ENCODE results near the gene RTN4RL2.
"Not testable (repeated sequence)": the region's sequence is repeated elsewhere in the genome, so short reads cannot be mapped to it uniquely, and the experiment has no call there.

Gene RTN4RL2

GRCh38 chr11:57434640-57435546, 25.4 kb upstream of the RTN4RL2 start:
- no peak for DNase-seq

GRCh38 chr11:57436031-57436430, 24.3 kb upstream of the RTN4RL2 start:
- no peak for DNase-seq

- no peak for DNase-seq
Measured at GRCh38 chr11:57438345-57439285, 21.7 kb upstream of the RTN4RL2 start.

- no peak for DNase-seq
Measured at GRCh38 chr11:57439786-57440185, 20.5 kb upstream of the RTN4RL2 start.

- no peak for DNase-seq
Measured at GRCh38 chr11:57440744-57441414, 19.4 kb upstream of the RTN4RL2 start.

- no peak for DNase-seq
Measured at GRCh38 chr11:57444362-57445121, 15.8 kb upstream of the RTN4RL2 start.

- DNase-seq, result not testable (repeated sequence)
Measured at GRCh38 chr11:57445122-57445394, 15.3 kb upstream of the RTN4RL2 start.

- no peak for DNase-seq
Measured at GRCh38 chr11:57446055-57446454, 14.3 kb upstream of the RTN4RL2 start.

- no peak for DNase-seq
Measured at GRCh38 chr11:57453543-57454177, 6.7 kb upstream of the RTN4RL2 start.

- DNase-seq, result peak; percentile 30 to 80 (median 62)
Measured at GRCh38 chr11:57456960-57457642, 3.2 kb upstream of the RTN4RL2 start.

- DNase-seq, result no peak
Measured at GRCh38 chr11:57457643-57458023, 2.7 kb upstream of the RTN4RL2 start.

GRCh38 chr11:57458060-57458409, 2.3 kb upstream of the RTN4RL2 start:
- DNase-seq, result peak in 1 of 6 experiments; percentile 39

GRCh38 chr11:57458410-57459163, 1.7 kb upstream of the RTN4RL2 start:
- peak in 4 of 6 experiments; percentile 10 to 56 (median 38) for DNase-seq

- DNase-seq, result peak in 3 of 6 experiments; percentile 26 to 56 (median 36)
Measured at GRCh38 chr11:57459164-57460021, 935 bp upstream of the RTN4RL2 start.

GRCh38 chr11:57460758-57461749, 726 bp downstream of the RTN4RL2 start:
- DNase-seq, result peak in 2 of 6 experiments; percentile 18 to 27

GRCh38 chr11:57461841-57462489, 1.6 kb downstream of the RTN4RL2 start:
- no peak for DNase-seq

- no peak for DNase-seq
Measured at GRCh38 chr11:57462597-57462996, 2.3 kb downstream of the RTN4RL2 start.
